GM19463 (cell line): Measurements from ENCODE around the gene ATP1A3.

Experiments used
- ATAC-seq: cut with Tn5 transposase; IDR thresholded peaks from one replicate; pipeline ENCODE4 v1.9.1; 2021; ENCODE audit warnings: mild to moderate bottlenecking, moderate library complexity; ENCODE audit not compliant: unreplicated experiment

ATP1A3 gene

GRCh38 chr19:41918653-41919244 lies 75.3 kb downstream of the ATP1A3 start:
- no peak for ATAC-seq

- no peak for ATAC-seq
Measured at GRCh38 chr19:41918095-41918494, 75.9 kb downstream of the ATP1A3 start.

GRCh38 chr19:41917676-41918075 lies 76.4 kb downstream of the ATP1A3 start:
- no peak for ATAC-seq
